BE2C (cell line): ENCODE results near the gene RPL27A.

Experiments used
- DNase-seq: peaks from one replicate; pipeline ENCODE4 v3.0.0-alpha.2; 2020
- H3K27me3 ChIP-seq: fragments of 250-450 bp; sonication (Bioruptor Pico); 2 replicates; pipeline ENCODE4 v1.5.1; 2020; ENCODE audit warnings: mild to moderate bottlenecking
- H3K36me3 ChIP-seq: fragments of 250-450 bp; sonication (Bioruptor Pico); 2 replicates; pipeline ENCODE4 v1.5.1; 2020; ENCODE audit warnings: mild to moderate bottlenecking
- H3K4me1 ChIP-seq: fragments of 250-450 bp; sonication (Bioruptor Pico); 2 replicates; pipeline ENCODE4 v1.5.1; 2020
- H3K4me3 ChIP-seq: 2 replicates; pipeline ENCODE4 v1.5.1; 2011; ENCODE audit warnings: low read depth, low read length
- H3K9me3 ChIP-seq: fragments of 250-450 bp; sonication (Bioruptor Pico); 2 replicates; pipeline ENCODE4 v1.5.1; 2020
- CTCF ChIP-seq: IDR thresholded peaks from 2 replicates; pipeline ENCODE4 v1.5.1; 2012; ENCODE audit warnings: mild to moderate bottlenecking, low read depth, low read length

The RPL27A gene

DNA sequence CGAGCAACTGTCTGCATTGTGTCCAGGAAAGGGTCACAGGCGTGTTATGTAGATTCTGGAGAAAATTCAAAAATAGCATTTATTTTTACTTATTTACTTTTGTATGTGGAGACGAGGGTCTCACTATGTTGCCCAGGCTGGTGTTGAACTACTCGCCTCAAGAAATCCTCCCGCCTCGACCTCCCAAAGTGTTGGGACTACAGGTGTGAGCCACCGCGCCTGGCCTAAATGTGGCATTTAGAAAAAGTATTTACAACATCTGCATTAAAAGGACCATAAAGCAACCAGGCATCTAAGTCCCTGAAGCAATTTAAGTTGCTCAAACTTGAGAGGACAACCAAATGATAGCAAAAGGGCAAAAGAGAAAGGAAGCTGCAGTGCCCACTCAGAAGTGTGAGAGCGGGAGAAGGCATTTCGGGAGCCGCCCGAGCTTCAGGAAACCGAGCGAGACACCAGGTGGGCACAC lies 722 bp upstream of the RPL27A start:
- Histone ChIP-seq H3K4me1 (no peaks in the 10 kb centered on the region), H3K27me3 (no peaks in the 10 kb centered on the region), H3K9me3 (no peaks in the 10 kb centered on the region), H3K36me3 (peaks cover 37% of the 10 kb centered on the region), H3K4me3 (peak overlapping the region; percentile 76)
- no peak for DNase-seq
- TF ChIP-seq CTCF = no peak

DNA sequence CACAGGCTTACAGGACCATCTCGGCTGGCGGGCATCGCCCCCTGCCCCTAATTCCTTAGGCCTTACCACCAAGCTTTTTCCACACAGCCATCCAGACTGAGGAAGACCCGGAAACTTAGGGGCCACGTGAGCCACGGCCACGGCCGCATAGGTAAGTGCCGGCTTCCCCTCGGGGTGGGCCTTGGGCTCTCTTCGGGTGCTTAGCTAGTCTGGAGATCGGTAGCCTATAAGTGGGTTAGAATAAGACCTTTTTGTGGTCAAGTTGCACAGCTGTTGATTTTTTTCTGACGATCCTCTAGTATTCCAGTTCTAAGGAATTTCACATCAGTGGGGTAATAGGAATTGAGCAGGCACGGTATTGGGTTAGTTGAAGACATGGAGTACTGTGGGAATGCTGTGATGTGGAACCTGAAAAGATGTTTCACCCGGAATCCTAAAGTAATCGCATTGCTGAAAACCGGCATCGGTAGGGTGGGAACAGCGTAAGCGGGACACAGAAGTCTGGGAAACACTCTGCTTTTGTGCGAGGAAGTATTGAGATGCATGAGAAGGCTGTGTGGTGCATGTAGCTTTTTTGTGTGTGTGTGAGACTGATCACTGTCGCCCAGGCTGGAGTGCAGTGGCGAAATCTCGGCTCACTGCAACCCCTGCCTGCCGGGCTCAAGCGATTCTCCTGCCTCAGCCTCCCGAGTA lies 669 bp downstream of the RPL27A start:
- H3K27me3 ChIP-seq = no peaks in the 10 kb centered on the region
- no peak for DNase-seq
- peaks cover 37% of the 10 kb centered on the region for H3K36me3 ChIP-seq
- no peak for TF ChIP-seq CTCF
- peak overlapping the region; percentile 76 for H3K4me3 ChIP-seq
- no peaks in the 10 kb centered on the region for H3K4me1 ChIP-seq
- no peaks in the 10 kb centered on the region for H3K9me3 ChIP-seq

DNA sequence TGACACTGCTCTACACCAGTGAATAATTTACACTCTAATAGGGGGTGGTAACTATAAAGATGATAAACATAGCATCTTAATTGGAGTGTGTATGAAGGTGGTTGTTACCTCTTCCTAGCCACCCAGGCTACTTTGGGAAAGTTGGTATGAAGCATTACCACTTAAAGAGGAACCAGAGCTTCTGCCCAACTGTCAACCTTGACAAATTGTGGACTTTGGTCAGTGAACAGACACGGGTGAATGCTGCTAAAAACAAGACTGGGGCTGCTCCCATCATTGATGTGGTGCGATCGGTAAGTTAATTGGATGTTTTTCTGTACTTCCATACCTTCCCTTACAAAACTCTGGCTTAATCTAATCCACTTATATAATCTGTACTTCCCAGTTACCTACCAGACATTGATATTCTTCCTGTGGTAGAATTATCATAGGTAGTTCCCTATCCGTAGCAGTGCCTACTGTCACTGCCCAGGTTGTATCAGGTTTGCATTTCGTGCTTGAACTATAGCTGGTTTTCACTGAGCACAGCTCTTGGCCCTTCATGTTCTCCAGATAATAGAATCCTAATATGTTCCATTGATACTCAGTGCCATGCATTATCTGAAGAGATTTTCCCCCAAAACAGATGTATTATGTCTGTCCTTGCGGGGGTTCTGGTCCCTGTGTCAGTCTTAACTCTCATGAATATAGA lies 2.2 kb downstream of the RPL27A start:
- TF ChIP-seq CTCF = no peak
- peak overlapping the region; percentile 76 for H3K4me3 ChIP-seq
- peaks cover 37% of the 10 kb centered on the region for H3K36me3 ChIP-seq
- DNase-seq = no peak
- H3K4me1 ChIP-seq = no peaks in the 10 kb centered on the region
- no peaks in the 10 kb centered on the region for H3K27me3 ChIP-seq
- no peaks in the 10 kb centered on the region for H3K9me3 ChIP-seq

DNA sequence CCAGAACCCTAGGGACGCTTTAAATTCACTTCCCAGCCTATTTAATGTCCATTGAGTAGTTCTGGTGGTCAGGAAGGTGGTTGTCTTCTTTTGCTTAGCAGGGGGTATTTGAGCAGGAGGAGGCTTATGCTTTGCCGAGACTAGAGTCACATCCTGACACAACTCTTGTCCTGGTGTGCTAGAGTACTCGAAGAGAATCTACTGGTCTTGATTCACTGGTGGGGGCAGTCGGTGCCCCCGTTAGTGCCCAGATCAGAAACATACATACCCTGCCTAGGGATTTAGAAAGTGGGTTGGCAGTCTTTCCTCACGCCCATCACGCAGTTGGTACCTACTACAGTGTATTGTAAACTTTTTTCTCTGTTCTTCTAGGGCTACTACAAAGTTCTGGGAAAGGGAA lies 2.7 kb downstream of the RPL27A start:
- Histone ChIP-seq H3K36me3 (peaks cover 37% of the 10 kb centered on the region), H3K4me1 (no peaks in the 10 kb centered on the region), H3K9me3 (no peaks in the 10 kb centered on the region), H3K4me3 (peak overlapping the region; percentile 76), H3K27me3 (no peaks in the 10 kb centered on the region)
- DNase-seq = no peak
- no peak for TF ChIP-seq CTCF

- Histone ChIP-seq H3K36me3 (peaks cover 37% of the 10 kb centered on the region), H3K4me3 (no peak overlapping the region), H3K9me3 (no peaks in the 10 kb centered on the region), H3K27me3 (no peaks in the 10 kb centered on the region), H3K4me1 (no peaks in the 10 kb centered on the region)
- no peak for TF ChIP-seq CTCF
- no peak for DNase-seq
Observed at GRCh38 chr11:8685820-8686219, 3.2 kb downstream of the RPL27A start.

- no peak for DNase-seq
- Histone ChIP-seq H3K36me3 (peaks cover 37% of the 10 kb centered on the region), H3K4me3 (no peak overlapping the region), H3K27me3 (no peaks in the 10 kb centered on the region), H3K4me1 (no peaks in the 10 kb centered on the region), H3K9me3 (no peaks in the 10 kb centered on the region)
- no peak for TF ChIP-seq CTCF
Observed at GRCh38 chr11:8686325-8686724, 3.7 kb downstream of the RPL27A start.
